HG03521 (cell line): ENCODE data around the gene SLC25A51.
"Not testable (repeated sequence)": the region's sequence is repeated elsewhere in the genome, so short reads cannot be mapped to it uniquely, and the experiment has no call there.

Source experiments
- ATAC-seq: cut with Tn5 transposase; IDR thresholded peaks from one replicate; pipeline ENCODE4 v1.9.1; 2021; ENCODE audit warnings: mild to moderate bottlenecking, moderate library complexity; ENCODE audit not compliant: unreplicated experiment

SLC25A51 gene

DNA sequence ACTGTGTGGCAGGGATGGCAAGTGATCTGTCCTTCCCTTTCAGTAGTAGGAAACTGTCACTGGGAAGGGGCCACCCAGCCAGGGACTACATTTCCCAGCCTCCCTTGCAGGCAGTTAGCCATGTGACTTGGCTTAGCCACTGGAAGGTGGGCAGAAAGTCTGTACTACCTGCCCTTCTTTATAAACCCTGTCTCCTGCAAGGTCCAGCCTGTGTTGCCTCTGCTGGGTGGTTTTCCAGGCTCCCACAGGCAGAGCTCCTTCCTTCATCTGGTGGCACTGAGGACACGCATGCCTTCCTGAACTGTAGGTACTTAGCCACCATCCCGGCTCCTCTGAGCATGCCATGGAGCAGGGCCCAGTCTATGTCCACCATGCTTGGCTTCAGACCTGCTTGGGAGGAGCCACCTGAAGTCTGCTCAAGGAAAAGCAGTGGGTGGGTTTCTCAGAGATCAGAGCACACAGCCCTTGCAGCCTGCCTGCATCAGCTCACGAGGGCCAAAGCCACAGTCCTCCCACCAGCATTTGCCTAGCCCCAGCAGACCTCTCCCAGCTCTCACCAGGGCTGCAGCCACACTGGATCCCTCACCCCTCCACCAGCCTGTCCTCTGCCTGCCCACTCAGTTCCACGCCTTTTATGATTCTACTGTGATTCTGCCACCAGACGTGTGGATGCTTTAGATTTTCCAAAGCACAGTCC is 16.7 kb upstream of the SLC25A51 start:
- ATAC-seq: no peak

DNA sequence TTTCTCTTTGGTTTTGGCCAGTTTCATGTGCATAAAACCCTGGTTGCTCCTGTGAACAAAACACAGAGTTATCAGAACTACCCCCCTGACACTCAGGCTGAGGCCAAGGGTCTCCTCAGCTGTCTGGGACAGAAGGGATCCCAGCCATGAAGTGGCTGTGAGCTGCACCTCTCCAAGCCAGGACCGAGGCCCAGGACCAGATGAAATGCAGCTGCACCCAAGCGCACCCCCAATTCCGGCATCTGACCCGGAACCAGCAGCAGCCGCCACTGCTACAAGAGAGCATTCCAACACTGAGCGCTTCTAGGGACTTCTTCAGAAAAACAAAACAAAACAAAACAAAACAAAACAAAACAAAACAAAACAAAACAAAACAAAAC is 16.0 kb upstream of the SLC25A51 start:
- ATAC-seq: no peak

GRCh38 chr9:37919246-37919955 is 15.5 kb upstream of the SLC25A51 start:
- no peak for ATAC-seq

DNA sequence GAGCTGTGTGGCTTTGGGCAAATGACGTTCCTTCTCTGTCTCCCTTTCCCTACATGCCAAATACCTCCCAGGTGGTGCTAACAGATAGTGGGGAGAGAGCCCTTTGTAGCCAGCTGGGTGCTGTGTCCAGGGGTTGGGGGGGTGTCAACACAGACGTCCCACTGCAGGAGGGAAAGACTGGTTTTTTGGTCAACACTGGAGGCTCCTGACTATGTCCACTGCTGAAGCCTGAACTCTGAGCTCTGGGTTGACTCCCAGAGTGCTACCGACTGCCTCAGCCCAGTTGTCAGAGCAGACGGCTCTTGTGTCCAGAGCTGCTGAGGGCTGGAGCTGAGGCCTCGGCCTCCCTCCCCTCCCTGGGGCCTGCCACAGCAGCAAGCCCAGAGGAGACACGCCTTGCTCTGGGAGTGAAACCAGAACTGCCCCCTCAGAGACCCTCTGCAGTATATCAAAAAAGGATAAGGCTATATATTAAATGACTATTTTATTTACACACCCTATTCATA is 14.8 kb upstream of the SLC25A51 start:
- ATAC-seq: no peak

DNA sequence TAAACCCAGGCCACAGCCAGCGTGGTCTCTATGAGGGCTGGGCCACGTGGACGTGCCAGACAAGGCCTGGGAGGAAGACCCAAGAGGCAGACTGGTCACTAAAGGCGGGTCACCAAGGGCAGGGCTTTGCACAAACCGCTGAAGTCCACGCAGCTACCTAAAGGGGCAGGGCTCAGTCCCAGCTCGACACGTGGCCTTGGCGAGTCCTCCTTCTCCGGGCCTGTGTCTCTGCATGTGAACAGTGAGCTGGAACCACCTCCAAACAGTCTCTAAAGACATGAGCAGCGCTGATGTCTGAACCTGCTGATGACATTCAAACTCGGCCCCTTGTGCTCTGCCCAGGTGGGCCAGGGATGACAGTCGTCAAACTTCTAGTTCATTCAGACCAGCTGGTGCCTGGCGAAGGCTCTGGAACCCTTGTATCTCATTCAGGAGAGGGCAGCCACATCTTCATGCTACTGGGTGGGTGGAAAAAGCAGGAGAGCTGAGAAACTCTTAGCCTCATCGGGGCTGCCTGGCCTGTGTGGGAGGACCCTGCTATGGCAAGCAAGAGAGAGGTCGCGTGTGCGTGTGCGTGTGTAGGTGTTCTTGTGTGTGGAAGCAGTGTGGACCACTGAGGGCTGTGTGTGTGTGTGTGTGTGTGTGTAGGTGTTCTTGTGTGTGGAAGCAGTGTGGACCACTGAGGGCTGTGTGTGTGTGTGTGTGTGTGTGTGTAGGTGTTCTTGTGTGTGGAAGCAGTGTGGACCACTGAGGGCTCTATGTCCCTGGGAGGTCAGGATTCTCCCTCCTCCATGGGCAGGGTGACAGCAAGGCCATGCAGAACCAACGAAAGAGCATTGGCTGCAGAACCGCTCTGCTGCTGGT is 14.1 kb upstream of the SLC25A51 start:
- ATAC-seq: no peak

- no peak for ATAC-seq
Measured at GRCh38 chr9:37917313-37917731, 13.4 kb upstream of the SLC25A51 start.

GRCh38 chr9:37916471-37917312 is 12.8 kb upstream of the SLC25A51 start:
- no peak for ATAC-seq

GRCh38 chr9:37915911-37916470 is 12.1 kb upstream of the SLC25A51 start:
- ATAC-seq: no peak

- no peak for ATAC-seq
Measured at GRCh38 chr9:37914701-37915358, 10.9 kb upstream of the SLC25A51 start.

GRCh38 chr9:37914154-37914551 is 10.2 kb upstream of the SLC25A51 start:
- ATAC-seq: no peak

DNA sequence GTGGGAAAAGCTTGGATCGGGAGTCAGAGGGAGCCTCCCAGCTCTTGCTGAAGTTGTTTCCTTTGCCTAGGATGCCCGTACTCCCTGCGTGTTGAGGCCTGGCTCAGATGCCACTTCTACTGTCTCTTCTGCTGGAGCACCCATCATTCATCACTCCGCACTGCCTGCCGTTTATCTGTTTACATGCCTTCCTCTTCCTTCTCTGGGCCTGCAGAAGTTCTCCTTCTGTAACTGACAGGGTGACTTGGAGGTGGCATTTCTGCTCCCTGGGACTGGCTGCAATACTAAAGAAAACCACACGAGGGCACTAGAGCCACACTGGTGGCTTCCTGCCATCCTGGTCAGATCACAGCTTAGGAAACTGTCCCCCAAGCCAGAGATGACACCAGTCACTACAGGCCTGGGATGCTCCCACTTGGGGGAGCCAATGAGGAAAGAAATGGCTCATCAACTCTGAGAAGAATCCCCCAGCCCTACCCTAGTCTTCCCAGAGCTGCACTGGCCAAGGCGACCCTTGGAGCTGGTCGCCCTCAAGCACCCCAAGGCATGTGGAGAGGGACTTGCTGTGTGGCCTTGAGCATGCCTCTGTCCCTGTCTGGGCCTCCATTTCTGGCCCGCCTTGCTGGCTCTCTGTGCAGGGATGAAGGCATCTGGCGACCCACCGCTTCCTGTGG is 9.7 kb upstream of the SLC25A51 start:
- no peak for ATAC-seq

- no peak for ATAC-seq
Measured at GRCh38 chr9:37911271-37911681, 7.3 kb upstream of the SLC25A51 start.

DNA sequence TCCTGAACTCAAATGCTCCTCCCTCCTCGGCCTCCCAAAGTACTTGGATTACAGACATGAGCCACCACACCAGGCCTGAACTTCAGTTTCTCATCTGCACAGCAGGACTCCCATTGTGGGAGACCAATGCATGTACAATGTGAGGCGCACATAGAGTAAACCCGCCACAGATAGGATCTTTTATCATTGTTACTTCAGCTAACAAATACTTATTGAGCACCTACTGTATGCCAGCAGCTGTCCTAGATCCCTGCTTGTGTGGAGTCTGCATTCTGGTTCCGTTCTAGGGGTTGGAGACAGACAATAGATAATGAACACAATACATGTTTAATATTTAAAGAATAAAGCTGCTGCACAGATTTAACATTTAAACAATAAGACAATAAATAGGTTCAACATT is 6.3 kb upstream of the SLC25A51 start:
- ATAC-seq: no peak

DNA sequence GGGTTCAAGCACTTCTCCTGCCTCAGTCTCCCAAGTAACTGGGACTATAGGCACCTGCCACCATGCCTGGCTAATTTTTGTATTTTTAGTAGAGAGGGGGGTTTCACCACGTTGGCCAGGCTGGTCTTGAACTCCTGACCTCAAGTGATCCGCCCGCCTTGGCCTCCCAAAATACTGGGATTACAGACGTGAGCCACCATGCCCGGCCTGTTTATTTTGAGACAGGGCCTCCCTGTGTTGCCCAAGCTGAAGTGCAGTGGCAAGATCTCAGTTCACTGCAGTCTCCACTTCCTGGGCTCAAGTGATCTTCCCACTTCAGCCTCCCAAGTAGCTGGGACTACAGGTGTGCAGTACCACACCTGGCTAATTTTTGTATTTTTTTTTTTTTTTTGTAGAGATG is 5.9 kb upstream of the SLC25A51 start:
- not testable (repeated sequence) for ATAC-seq

GRCh38 chr9:37909326-37909725 is 5.4 kb upstream of the SLC25A51 start:
- no peak for ATAC-seq

GRCh38 chr9:37908698-37909186 is 4.8 kb upstream of the SLC25A51 start:
- ATAC-seq: no peak

DNA sequence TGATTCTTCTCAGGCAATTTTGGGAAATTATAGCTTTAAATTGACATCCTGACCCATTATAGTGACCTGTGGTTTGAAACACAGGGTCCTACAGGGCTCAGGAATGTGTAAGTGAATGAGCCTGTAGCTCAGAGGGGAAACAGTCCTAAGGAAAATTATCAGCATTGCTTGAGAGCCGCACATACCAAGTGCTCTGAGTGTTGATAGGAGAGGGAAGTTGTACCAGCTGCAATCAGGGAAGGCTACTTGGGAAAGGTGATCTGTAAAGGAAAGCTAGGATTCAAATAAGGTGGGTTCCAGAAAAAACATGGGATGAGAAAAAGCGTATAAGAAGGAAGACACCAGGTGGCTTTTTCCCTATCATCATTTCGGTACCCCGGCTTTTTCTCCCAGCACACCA is 4.4 kb upstream of the SLC25A51 start:
- ATAC-seq: no peak

- no peak for ATAC-seq
Measured at GRCh38 chr9:37906312-37907239, 2.6 kb upstream of the SLC25A51 start.
